HG02678 (cell line): ENCODE measurements around the gene FAM234A.
"Not testable (repeated sequence)": the region's sequence is repeated elsewhere in the genome, so short reads cannot be mapped to it uniquely, and the experiment has no call there.

Experiments used
- ATAC-seq: cut with Tn5 transposase; IDR thresholded peaks from one replicate; pipeline ENCODE4 v1.9.1; 2021; ENCODE audit warnings: mild to moderate bottlenecking, moderate library complexity; ENCODE audit not compliant: unreplicated experiment

FAM234A gene

DNA sequence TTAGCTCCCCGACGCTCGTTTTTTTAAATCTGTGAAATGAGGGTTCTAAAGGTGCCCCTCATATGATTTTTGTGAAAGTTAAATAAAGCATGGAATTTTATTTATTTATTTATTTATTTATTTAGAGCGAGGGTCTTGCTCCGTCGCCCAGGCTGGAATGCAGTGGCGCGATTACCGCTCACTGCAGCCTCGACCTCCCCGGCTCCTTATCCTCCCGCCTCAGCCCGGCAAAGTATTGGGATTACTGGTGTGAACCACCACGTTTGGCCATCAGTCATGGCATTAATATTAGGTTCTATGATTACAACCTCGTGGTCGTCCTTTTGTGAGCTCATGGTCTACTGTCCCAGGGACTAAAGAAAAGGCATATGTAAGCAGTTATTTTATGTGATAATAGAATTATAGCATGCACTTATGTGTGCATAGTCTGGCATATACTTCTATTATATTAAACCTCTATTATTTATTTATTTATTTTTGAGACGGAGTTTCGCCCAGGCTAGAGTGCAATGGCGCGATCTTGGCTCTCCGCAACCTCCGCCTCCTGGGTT, 4.8 kb upstream of the FAM234A start:
- ATAC-seq: no peak

DNA sequence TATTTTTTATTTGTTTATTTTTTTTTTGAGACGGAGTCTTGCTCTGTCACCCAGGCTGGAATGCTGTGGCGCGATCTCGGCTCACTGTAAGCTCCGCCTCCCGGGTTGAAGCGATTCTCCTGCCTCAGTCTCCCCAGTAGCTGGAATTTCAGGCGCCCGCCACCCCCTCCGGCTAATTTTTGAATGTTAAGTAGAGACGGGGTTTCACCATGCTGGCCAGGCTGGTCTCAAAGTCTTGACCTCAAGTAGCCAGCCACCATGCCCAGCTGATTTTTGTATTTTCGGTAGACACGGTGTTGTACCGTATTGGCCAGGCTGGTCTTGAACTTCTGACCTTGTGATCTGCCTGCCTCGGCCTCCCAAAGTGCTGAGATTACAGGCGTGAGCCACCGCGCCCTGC, 4.3 kb upstream of the FAM234A start:
- ATAC-seq: not testable (repeated sequence)

- ATAC-seq: no peak
Measured at GRCh38 chr16:230949-231348, 3.7 kb upstream of the FAM234A start.

DNA sequence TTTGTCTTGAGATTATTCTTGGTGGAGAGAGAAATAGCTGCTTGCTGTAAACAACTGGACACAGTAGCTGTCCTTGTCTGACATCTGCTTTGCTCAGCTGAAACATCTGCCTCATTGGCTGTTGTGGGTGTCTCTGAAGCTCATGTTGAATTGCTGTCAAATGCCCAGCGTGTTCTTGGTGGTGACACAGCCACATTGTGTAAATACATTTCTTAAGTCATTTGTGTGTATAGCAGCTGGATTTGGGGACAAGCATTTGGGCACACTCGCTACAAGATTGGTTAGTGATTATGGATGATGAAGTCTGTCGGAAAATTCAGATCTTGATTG, 5.3 kb downstream of the FAM234A start:
- no peak for ATAC-seq

DNA sequence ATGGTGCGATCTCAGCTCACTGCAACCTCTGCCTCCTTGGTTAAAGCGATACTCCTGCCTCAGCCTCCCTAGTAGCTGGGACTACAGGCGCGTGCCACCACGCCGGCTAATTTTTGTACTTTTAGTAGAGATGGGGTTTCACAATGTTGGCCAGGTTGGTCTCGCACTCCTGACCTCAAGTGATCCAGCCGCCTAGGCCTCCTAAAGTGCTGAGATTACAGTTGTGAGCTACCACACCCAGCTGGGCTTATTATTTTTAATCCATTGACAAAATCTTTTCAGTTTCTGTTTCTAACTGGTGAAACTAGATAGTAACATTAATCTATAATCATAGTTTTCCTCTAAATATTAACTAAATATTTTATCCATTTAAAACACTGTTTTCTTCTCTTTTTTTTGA, 5.9 kb downstream of the FAM234A start:
- ATAC-seq: no peak

DNA sequence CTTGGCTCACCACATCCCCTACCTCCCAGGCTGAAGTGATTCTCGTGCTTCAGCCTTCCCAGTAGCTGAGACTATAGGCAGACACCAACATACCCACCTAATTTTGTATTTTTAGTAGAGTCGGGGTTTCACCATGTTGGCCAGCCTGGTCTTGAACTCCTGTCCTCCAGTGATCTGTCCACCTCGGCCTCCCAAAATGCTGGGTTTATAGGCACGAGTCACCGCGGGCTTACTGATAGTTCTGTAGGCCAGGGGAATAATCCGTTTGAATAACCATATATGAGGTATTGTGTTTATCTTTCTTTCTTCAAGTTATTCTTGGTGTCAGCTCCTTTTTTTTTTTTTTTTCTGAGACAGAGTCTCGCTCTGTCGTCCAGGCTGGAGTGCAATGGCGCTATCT, 7.7 kb downstream of the FAM234A start:
- no peak for ATAC-seq

- ATAC-seq: no peak
Measured at GRCh38 chr16:243348-243747, 8.7 kb downstream of the FAM234A start.

- no peak for ATAC-seq
Measured at GRCh38 chr16:245105-245504, 10.5 kb downstream of the FAM234A start.

DNA sequence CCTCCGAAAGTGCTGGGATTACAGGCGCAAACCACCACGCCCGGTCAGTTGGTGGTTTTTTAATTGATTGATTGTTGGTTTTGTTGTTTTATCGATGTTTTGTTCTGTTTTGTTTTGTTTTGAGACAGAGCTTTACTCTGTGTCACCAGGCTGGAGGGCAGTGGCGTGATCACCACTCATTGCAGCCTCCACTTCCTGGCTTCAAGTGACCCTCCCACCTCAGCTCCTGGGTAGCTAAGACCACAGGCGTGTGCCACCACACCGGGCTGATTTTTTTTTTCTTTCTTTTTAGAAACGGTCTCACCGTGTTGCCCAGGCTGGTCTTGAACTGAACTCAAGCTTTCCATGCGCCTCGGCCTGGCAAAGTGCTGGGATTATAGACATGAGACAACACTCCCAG, 12.4 kb downstream of the FAM234A start:
- ATAC-seq: no peak

DNA sequence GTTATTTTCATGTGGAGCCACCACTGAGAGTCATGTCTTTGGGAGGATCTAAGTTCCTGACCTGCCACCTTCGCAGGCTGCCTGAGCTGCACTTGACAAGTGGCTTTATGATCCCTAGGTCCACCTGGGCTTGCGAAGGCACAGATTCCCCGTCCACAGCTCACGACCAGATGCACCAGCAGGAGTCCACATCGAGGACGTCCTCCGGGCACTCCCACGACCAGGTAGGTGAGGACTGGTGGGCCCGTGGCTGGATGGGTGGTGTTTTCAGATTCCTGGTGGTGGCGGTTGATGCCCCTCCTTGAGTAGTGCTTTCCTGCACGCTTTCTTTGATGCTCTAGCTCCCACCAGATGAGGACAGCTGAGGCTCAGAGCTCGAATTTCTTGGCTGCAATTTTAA, 14.8 kb downstream of the FAM234A start:
- no peak for ATAC-seq

DNA sequence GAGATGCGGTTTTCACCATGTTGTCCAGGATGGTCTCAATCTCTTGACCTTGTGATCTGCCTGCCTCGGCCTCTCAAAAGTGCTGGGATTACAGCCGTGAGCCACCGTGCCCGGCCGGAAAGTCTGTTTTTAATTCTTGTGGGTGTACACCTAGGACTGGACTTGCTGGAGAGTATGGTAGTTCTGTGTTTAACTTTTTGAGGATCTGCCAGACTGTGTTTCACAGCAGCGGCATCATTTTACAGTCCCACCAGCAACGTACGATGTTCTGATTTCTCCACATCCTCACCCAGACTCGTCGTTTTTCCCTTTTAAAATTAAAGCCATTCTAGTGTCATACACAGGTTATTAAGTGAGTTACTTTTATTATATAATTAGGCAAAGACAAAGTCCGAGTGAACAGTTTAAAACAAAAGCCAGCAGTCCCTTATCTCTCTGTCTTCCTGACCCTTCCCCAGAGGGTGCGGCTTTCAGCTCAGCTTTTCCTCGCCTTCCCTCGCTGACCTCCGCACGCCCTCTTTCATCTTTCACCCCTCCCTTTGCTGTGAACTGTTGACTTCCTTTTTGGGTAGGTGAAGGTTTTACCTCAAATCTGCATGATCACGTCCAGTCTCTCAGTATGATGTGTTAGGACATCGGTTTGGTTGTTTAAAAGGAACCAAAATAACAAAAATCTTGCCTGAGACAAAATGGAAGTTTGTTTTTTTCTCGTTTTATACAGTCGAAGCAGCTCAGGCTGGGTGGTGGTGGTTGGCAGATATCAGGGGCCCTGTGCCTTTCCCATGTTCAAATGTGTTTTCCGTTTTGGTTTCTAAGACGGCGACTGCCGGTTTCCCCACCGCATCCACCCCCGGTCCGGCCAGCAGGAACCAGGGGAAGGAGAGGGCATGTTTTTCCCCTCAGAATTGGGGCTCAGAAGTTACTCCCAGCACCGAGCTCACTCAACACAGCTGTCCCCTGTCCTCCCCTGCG, 18.0 kb downstream of the FAM234A start:
- no peak for ATAC-seq

DNA sequence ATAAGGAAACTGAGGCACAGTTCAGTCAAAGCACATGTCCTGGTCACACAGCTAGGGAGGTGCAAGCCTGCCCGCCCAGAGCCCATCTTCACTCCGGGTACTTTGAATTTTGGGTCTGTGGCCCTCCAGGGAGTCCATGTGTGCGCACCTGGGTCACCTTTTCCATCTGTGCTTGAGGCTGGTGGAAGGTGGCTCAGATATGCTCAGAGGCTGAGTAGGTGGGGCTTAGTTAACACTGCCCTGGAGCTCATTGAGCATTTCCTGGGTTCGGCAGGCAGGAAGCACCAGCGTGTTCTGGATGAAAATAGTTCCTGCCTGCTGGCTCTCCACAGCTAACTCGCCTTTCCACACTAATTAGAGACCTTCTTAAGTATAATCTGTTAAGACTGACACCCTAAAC, 19.2 kb downstream of the FAM234A start:
- ATAC-seq: no peak

DNA sequence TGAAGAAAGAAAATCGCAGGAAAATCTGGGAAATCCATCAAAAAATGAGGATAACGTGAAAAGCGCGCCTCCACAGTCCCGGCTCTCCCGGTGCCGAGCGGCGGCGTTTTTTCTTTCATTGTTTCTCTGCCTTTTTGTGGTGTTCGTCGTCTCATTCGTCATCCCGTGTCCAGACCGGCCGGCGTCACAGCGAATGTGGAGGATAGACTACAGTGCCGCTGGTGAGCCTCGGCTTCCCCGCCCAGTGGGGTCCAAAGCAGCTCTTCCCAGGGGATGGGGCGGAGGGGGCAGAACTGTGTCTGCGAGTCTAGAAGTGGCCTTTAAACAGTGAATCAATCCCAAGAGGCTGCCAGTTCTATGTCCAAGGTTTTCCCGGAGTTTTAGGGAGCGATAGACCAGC, 19.8 kb downstream of the FAM234A start:
- no peak for ATAC-seq

DNA sequence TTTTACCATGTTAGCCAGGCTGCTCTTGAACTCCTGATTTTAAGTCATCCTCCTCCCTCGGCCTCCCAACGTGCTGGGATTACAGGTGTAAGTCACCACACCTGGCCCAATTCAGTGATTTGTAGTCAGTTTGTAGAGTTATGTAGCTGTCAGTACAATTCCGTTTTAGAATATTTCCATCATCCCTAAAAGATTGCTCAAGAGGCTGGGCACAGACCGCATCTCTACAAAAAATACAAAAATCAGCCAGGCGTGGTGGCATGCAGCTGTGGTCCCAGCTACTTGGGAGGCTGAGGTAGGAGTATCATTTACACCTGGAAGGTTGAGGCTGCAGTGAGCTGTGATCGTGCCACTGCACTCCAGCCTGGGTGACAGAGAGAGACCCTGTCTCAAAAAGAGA, 20.6 kb downstream of the FAM234A start:
- ATAC-seq: no peak

GRCh38 chr16:258091-258490, 23.5 kb downstream of the FAM234A start:
- ATAC-seq: not testable (repeated sequence)

DNA sequence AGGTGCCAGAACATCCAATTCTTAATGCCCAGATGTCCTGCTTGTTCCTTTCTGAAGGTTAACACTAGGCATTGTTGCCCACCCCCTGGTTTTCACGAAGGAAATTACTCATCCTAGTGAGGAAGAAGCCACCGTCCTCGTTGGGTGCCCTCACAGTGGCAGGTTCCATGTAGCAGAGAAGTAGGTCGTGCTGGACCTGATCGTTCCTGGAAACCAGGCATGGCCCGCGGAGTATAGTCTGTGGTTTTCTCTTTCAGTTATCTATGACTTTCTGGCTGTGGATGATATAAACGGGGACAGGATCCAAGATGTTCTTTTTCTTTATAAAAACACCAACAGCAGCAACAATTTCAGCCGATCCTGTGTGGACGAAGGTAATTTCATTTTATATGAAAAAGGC, 24.6 kb downstream of the FAM234A start:
- ATAC-seq: no peak

DNA sequence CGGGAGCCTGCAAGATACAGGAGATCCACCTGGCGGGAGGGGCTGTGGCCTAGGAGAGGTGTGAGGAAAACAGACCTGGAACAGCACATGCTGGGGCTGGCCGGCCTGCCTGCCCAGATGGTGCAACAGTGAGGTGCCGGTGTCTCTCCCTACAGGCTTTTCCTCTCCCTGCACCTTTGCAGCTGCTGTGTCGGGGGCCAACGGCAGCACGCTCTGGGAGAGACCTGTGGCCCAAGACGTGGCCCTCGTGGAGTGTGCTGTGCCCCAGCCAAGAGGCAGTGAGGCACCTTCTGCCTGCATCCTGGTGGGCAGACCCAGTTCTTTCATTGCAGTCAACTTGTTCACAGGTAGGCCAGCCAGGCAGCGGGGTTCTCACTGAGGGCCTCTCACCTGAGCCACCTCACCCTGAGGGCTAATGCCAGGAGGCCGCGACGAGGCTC, 25.2 kb downstream of the FAM234A start:
- no peak for ATAC-seq

DNA sequence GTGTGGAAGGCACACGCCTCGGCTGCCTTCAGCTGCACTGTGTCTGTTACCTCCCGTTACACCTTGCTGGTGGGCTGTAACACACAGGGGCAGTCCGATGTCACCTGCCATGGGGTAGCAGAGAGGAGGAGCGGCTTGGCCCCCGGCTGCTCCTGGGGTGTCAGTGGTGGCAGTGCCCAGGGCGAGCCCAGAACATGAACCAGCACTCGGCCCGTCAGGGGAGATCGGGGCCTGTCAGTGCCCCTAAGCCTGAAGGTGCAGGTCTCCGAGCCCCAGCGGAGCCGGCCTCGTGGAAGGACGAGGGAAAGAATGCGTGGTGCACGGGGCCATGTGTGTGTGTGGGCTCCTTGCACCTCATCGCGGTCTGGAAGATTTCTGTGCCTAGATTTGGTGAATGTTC, 25.7 kb downstream of the FAM234A start:
- ATAC-seq: no peak

DNA sequence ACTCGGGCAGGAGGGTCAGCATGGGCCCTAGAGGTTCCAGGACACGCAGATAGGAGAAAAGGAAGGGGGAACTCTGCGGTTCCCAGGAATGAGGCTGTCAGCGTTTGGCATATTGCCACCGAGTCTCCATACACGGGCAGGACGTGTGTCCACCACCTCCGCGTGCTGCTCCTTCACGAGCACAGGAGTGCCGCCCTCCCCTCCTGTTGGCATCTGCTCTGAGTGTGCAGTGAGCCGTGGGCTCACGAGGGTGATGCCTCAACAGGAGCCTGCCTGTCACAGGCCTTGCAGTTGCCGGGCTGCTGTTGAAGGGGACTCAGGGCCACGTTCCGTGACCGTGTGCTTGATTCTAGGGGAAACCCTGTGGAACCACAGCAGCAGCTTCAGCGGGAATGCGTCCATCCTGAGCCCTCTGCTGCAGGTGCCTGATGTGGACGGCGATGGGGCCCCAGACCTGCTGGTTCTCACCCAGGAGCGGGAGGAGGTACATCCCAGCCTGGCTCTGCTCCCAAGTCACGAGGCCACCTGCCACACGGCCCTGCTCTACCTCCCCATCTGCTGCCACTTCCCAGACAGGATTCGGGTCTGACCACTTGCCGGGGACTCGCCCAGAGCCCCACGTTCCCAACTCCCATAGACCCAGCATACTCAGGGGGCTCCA, 26.5 kb downstream of the FAM234A start:
- ATAC-seq: no peak

DNA sequence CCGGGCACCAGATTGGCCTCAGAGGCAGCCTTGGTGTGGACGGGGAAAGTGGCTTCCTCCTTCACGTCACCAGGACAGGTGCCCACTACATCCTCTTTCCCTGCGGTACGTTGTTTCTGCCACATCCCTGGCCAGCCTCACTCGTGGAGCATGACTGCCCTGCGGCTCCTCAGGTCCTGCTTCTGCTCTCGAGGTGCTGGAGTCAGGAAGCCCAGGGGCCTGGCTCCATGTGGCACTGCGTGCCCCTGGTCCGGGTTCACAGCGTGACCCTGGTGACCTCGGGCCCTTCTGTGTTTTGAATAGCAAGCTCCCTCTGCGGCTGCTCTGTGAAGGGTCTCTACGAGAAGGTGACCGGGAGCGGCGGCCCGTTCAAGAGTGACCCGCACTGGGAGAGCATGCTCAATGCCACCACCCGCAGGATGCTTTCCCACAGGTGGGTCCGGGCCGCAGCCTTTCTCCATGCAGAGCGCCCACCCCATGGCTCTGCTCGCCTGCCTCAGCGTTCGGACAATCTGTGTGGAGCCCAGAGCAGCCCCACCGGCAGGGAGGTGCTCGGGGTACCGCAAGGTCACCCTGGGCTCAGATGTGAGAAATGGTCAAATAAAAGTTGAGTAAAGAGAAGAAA, 27.6 kb downstream of the FAM234A start:
- ATAC-seq: no peak

GRCh38 chr16:263182-263774, 28.7 kb downstream of the FAM234A start:
- no peak for ATAC-seq
